Endothelial cell of umbilical vein (primary cell): Measurements from ENCODE around the gene HDAC4. TPM values are rescaled to one million over a fixed set of nuclear protein-coding genes. Genes with fewer than 3 reads are reported as not detected.

Experiments
- BruUV-seq: library from RNA; stranded (reverse); fragments of 400-500 nt; replicated peaks from 2 replicates; lab custom pipeline; 2021; lab: Mats Ljungman, UMichigan
- CTCF ChIA-PET: fragments of 300-600, 350-600 bp; sonication (Branson Sonifier 250); formaldehyde crosslinking; loops from one replicate; lab custom pipeline; 2021; ENCODE audit warnings: antibody characterized with exemption, inconsistent platforms; lab: Charles Lee
- POLR2A ChIA-PET: fragments of 300-600, 350-600 bp; sonication (Branson Sonifier 250); formaldehyde crosslinking; loops from one replicate; lab custom pipeline; 2021; ENCODE audit warnings: antibody characterized with exemption, inconsistent platforms; lab: Charles Lee
- DNase-seq: peaks from one replicate; pipeline ENCODE4 v3.0.0-alpha.2; 2011; ENCODE audit warnings: low read depth, low spot score
- FAIRE-seq: peaks from 2 replicates; lab custom pipeline; 2011; peaks lifted over from hg19 to GRCh38; lab: Jason Lieb, UNC
- H2AFZ ChIP-seq: 2 replicates; pipeline ENCODE4 v1.6.0; 2012; ENCODE audit warnings: low read depth, low read length, control low read depth, inconsistent platforms
- H3K27ac ChIP-seq: 2 replicates; pipeline ENCODE4 v1.5.1; 2011; ENCODE audit warnings: low read depth, mild to moderate bottlenecking, control low read depth, low read length, moderate library complexity; ENCODE audit not compliant: insufficient read depth
- H3K27me3 ChIP-seq, 2 experiments: 2 replicates each; pipeline versions ENCODE4 v1.6.0 to v1.6.1; 2011; ENCODE audit warnings: low read length in 2 of 2, mixed read lengths in 1 of 2; ENCODE audit not compliant: control insufficient read depth in 2 of 2, insufficient read depth in 2 of 2
- H3K36me3 ChIP-seq, 2 experiments: 2 replicates in 1 of 2; 3 replicates in 1 of 2; pipeline ENCODE4 v1.5.1; 2011; ENCODE audit warnings: low read length in 2 of 2, mild to moderate bottlenecking in 1 of 2, moderate library complexity in 1 of 2; ENCODE audit not compliant: control insufficient read depth in 2 of 2, insufficient read depth in 2 of 2; ENCODE audit errors: extremely low read depth in 1 of 2
- H3K4me1 ChIP-seq: 3 replicates; pipeline ENCODE4 v1.5.1; 2011; ENCODE audit warnings: mild to moderate bottlenecking, low read length; ENCODE audit not compliant: control insufficient read depth, insufficient read depth; ENCODE audit errors: extremely low read depth
- H3K4me2 ChIP-seq: 2 replicates; pipeline ENCODE4 v1.6.1; 2011; ENCODE audit warnings: low read length, control low read depth, mixed read lengths; ENCODE audit not compliant: insufficient read depth
- H3K4me3 ChIP-seq, 3 experiments: fragments of 200-600 bp in 1 of 3; sonication (generic), shearing (Covaris generic) in 1 of 3; replicated peaks in 1 of 3; 2 replicates each; pipeline ENCODE4 v1.5.1; 2011 to 2016; ENCODE audit warnings: control low read depth in 3 of 3, low read length in 3 of 3, mild to moderate bottlenecking in 2 of 3, inconsistent platforms in 1 of 3, low read depth in 1 of 3, moderate library complexity in 1 of 3; ENCODE audit not compliant: insufficient read depth in 1 of 3
- H3K79me2 ChIP-seq: 2 replicates; pipeline ENCODE4 v1.6.0; 2012; ENCODE audit warnings: low read length, inconsistent platforms; ENCODE audit not compliant: control insufficient read depth, insufficient read depth
- H3K9ac ChIP-seq: replicated peaks from 2 replicates; pipeline ENCODE3; 2011; ENCODE audit warnings: low read length, control low read depth; ENCODE audit not compliant: insufficient read depth; ENCODE audit errors: extremely low read depth
- H3K9me1 ChIP-seq: replicated peaks from 3 replicates; pipeline ENCODE4 v1.6.0; 2011; ENCODE audit warnings: mild to moderate bottlenecking, low read length; ENCODE audit not compliant: control insufficient read depth, insufficient read depth; ENCODE audit errors: extremely low read depth
- H3K9me3 ChIP-seq: replicated peaks from 2 replicates; pipeline ENCODE4 v1.5.1; 2012; ENCODE audit warnings: low read length, inconsistent platforms; ENCODE audit not compliant: control insufficient read depth, insufficient read depth
- H4K20me1 ChIP-seq: replicated peaks from 2 replicates; pipeline ENCODE3; 2011; ENCODE audit warnings: mild to moderate bottlenecking, low read length; ENCODE audit not compliant: control insufficient read depth, insufficient read depth; ENCODE audit errors: extremely low read depth
- CTCF ChIP-seq, 2 donors: IDR thresholded peaks; 1 replicate in 1 of 2; 2 replicates in 1 of 2; pipeline ENCODE4 v1.5.1; 2011; ENCODE audit warnings: low read length in 2 of 2, mild to moderate bottlenecking in 2 of 2, moderate library complexity in 2 of 2, control low read depth in 1 of 2, inconsistent platforms in 1 of 2, low read depth in 1 of 2; ENCODE audit not compliant: insufficient read depth in 1 of 2; ENCODE audit errors: extremely low read depth in 1 of 2
- EZH2 ChIP-seq: IDR thresholded peaks from 2 replicates; pipeline ENCODE4 v1.6.1; 2012; ENCODE audit warnings: borderline replicate concordance, low read depth, mild to moderate bottlenecking, moderate library complexity, low read length, inconsistent platforms; ENCODE audit not compliant: severe bottlenecking
- FOS ChIP-seq: IDR thresholded peaks from 2 replicates; pipeline ENCODE4 v1.6.1; 2011; ENCODE audit warnings: mild to moderate bottlenecking, low read length, moderate library complexity, borderline replicate concordance; ENCODE audit not compliant: insufficient read depth
- GATA2 ChIP-seq: IDR thresholded peaks from 2 replicates; pipeline ENCODE4 v1.7.0; 2011; ENCODE audit warnings: low read depth, mild to moderate bottlenecking, moderate library complexity, mixed read lengths, low read length; ENCODE audit not compliant: insufficient read length, insufficient read depth
- JUN ChIP-seq: IDR thresholded peaks from 2 replicates; pipeline ENCODE4 v1.6.1; 2011; ENCODE audit warnings: borderline replicate concordance, low read depth; ENCODE audit not compliant: insufficient read length, insufficient read depth
- MAX ChIP-seq: IDR thresholded peaks from 2 replicates; pipeline ENCODE4 v1.6.1; 2011; ENCODE audit not compliant: insufficient read depth, insufficient read length
- MYC ChIP-seq: IDR thresholded peaks from one replicate; pipeline ENCODE4 v1.6.1; 2011; ENCODE audit warnings: mild to moderate bottlenecking, low read depth, low read length
- POLR2A ChIP-seq: IDR thresholded peaks from 2 replicates; pipeline ENCODE4 v1.6.1; 2012; ENCODE audit warnings: low read depth, mild to moderate bottlenecking, control low read depth, low read length
- POLR2AphosphoS5 ChIP-seq: IDR thresholded peaks from 2 replicates; pipeline ENCODE4 v1.6.1; 2012; ENCODE audit warnings: low read depth, mild to moderate bottlenecking, control low read depth, low read length, moderate library complexity; ENCODE audit not compliant: insufficient read depth
- dilution Hi-C: fragments of 300-500 bp; cut with MboI; formaldehyde crosslinking; loops from one replicate; pipeline ENCODE4 v1.15.0; 2019; ENCODE audit warnings: low sequenced_read_pairs; ENCODE audit not compliant: extremely low pct_ligation_motif_present
- intact Hi-C: fragments of 100-400 bp; cut with micrococcal nuclease; formaldehyde crosslinking; loops from one replicate; pipeline ENCODE4 v1.10.0; 2022
- polyA plus RNA-seq, 4 experiments: library from polyadenylated mRNA; depleted of rRNA in 3 of 4; stranded (reverse) in 3 of 4; unstranded in 1 of 4; fragments of >200 nt; gene quantifications; 2 replicates each; pipeline versions ENCODE4 v1.2.1 to v1.2.3, GENCODE V29; 2011 to 2012; ENCODE audit warnings: missing spikeins in 1 of 4
- total RNA-seq: library from RNA; stranded (reverse); gene quantifications from 2 replicates; pipeline ENCODE4 v1.2.3, GENCODE V29; 2021

Gene HDAC4
- total and polyA plus RNA-seq, 2 donors (not counting 3 experiments of a cell fraction or from before 2014, with no cell fraction given), result 13.4 to 33.0 TPM

GRCh38 chr2:239398521-239398921 is 2.3 kb downstream of the HDAC4 start:
- H3K9me3 ChIP-seq, result no peaks in the 10 kb centered on the region
- no peak for TF ChIP-seq POLR2AphosphoS5
- TF ChIP-seq FOS, result no peak
- no peak for TF ChIP-seq JUN
- no peak for TF ChIP-seq CTCF (IDR thresholded peaks at IDR 0.05; ENCODE audit: extremely low read depth in 1 of 2, insufficient read depth in 1 of 2, low read depth in 1 of 2, low read length in 2 of 2)
- TF ChIP-seq GATA2, result no peak
- no peak for TF ChIP-seq MAX
- TF ChIP-seq MYC, result no peak
- TF ChIP-seq POLR2A, result no peak
- TF ChIP-seq EZH2, result no peak
- no peak overlapping the region for H2AFZ ChIP-seq
- no peaks in the 10 kb centered on the region for H3K36me3 ChIP-seq
- dilution Hi-C loops, result no loop called here
- no peak overlapping the region for H3K4me3 ChIP-seq
- no peak overlapping the region for H3K4me2 ChIP-seq
- H3K79me2 ChIP-seq, result peaks cover 20% of the 10 kb centered on the region
- peaks cover 14% of the 10 kb centered on the region for H3K4me1 ChIP-seq
- POLR2A ChIA-PET, result no interaction called here
- intact Hi-C loops, result no loop called here
- H3K27me3 ChIP-seq, result no peaks in the 10 kb centered on the region
- CTCF ChIA-PET, result interaction anchor here (0.9 to 1.3 kb wide), 2 partner anchors 131 to 254 kb away, joined by 3 read pairs; no protein-coding TSS in a partner anchor
- no peak for DNase-seq
- H3K27ac ChIP-seq, result no peak overlapping the region
- FAIRE-seq, result no peak
- BruUV-seq, result no TSS peak
- no peaks in the 10 kb centered on the region for H3K9me1 ChIP-seq
- no peaks in the 10 kb centered on the region for H4K20me1 ChIP-seq
- H3K9ac ChIP-seq, result no peak overlapping the region
